Stomach (tissue), 4 donors: ENCODE data around the gene LRRC27.

Experiments used
- CTCF ChIP-seq, 7 experiments: fragments of 450-650 bp in 4 of 7; fragments of 200-600 bp in 3 of 7; sonication (generic) in 3 of 7; IDR thresholded peaks; one replicate each; pipeline ENCODE4 v1.5.1; 2016 to 2019; ENCODE audit warnings: antibody characterized with exemption in 7 of 7, control low read depth in 2 of 7, mild to moderate bottlenecking in 1 of 7
- EP300 ChIP-seq: sonication (generic); formaldehyde crosslinking; IDR thresholded peaks from one replicate; pipeline ENCODE4 v1.6.1; 2017; ENCODE audit warnings: antibody characterized with exemption
- POLR2A ChIP-seq, 4 donors: fragments of 450-650 bp; IDR thresholded peaks; one replicate each; pipeline ENCODE4 v1.6.1; 2016; ENCODE audit warnings: antibody characterized with exemption in 4 of 4, control low read depth in 2 of 4, mild to moderate bottlenecking in 1 of 4, moderate library complexity in 1 of 4
- POLR2AphosphoS5 ChIP-seq, 3 donors: sonication (generic); formaldehyde crosslinking; IDR thresholded peaks; one replicate each; pipeline ENCODE4 v1.6.1; 2016; ENCODE audit warnings: antibody characterized with exemption in 3 of 3

DNA sequence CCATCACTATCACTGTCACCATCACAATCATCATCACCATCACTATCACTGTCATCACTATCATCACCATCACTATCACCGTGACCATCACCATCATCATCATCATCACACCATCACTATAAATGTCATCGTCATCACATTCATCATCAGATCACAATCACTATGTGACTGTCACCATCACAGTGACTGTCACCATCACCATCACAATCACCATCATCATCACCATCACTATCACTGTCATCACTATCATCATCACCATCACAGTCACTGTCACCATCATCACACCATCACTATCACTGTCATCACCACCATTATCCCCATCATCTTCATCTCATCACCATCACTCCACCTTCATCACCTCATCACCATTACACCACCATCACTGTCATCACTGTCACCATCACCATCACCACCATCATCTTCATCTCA is 96.0 kb downstream of the LRRC27 start:
- no peak for TF ChIP-seq POLR2A (IDR thresholded peaks at IDR 0.05)
- TF ChIP-seq CTCF (IDR thresholded peaks at IDR 0.05) = no peak
- TF ChIP-seq POLR2AphosphoS5 (IDR thresholded peaks at IDR 0.05) = no peak
- TF ChIP-seq EP300 = no peak
